Stimulated activated CD4-positive, alpha-beta T cell treated with anti-CD3 and anti-CD28 coated beads, Interleukin-4, amount 100 ng/mL, for 24 hours (primary cell): ENCODE data around the gene IBTK.
A peak's percentile ranks its signal among the peaks of the same experiment; 100 is the strongest.
"Not testable (repeated sequence)": the region's sequence is repeated elsewhere in the genome, so short reads cannot be mapped to it uniquely, and the experiment has no call there.

ENCODE experiments used
- DNase-seq: peaks from one replicate; pipeline ENCODE4 v3.0.0-alpha.2; 2020

The IBTK gene

GRCh38 chr6:82247505-82248272 lies at the start of gene IBTK:
Gene IBTK, minus strand, starts transcription at chr6:82247744. Its CDS starts 7,258 bp downstream, at chr6:82240486.
- DNase-seq, result peak; percentile 92

- DNase-seq, result no peak
Observed at GRCh38 chr6:82283771-82284410, 36.3 kb upstream of the IBTK start.

GRCh38 chr6:82281550-82281949 lies 34.0 kb upstream of the IBTK start:
- DNase-seq, result not testable (repeated sequence)

- no peak for DNase-seq
Observed at GRCh38 chr6:82277686-82278085, 30.1 kb upstream of the IBTK start.

GRCh38 chr6:82275686-82276085 lies 28.1 kb upstream of the IBTK start:
- DNase-seq, result no peak

GRCh38 chr6:82273295-82273694 lies 25.8 kb upstream of the IBTK start:
- no peak for DNase-seq

GRCh38 chr6:82270881-82271635 lies 23.5 kb upstream of the IBTK start:
- no peak for DNase-seq

GRCh38 chr6:82268301-82268846 lies 20.8 kb upstream of the IBTK start:
- DNase-seq, result no peak

- no peak for DNase-seq
Observed at GRCh38 chr6:82264824-82265223, 17.3 kb upstream of the IBTK start.

GRCh38 chr6:82264321-82264720 lies 16.8 kb upstream of the IBTK start:
- DNase-seq, result no peak

GRCh38 chr6:82263916-82264315 lies 16.4 kb upstream of the IBTK start:
- DNase-seq, result no peak

- DNase-seq, result no peak
Observed at GRCh38 chr6:82260997-82261732, 13.6 kb upstream of the IBTK start.

GRCh38 chr6:82259389-82259788 lies 11.8 kb upstream of the IBTK start:
- no peak for DNase-seq

GRCh38 chr6:82257088-82257774 lies 9.7 kb upstream of the IBTK start:
- DNase-seq, result no peak

- not testable (repeated sequence) for DNase-seq
Observed at GRCh38 chr6:82254722-82255121, 7.2 kb upstream of the IBTK start.

- DNase-seq, result no peak
Observed at GRCh38 chr6:82251942-82252341, 4.4 kb upstream of the IBTK start.

- no peak for DNase-seq
Observed at GRCh38 chr6:82249381-82250253, 2.1 kb upstream of the IBTK start.

- DNase-seq, result peak; percentile 17
Observed at GRCh38 chr6:82248273-82248735, 760 bp upstream of the IBTK start.

- DNase-seq, result no peak
Observed at GRCh38 chr6:82246802-82247504, 591 bp downstream of the IBTK start.

GRCh38 chr6:82246370-82246769 lies 1.2 kb downstream of the IBTK start:
- DNase-seq, result no peak
